Hypothalamus (tissue), 51 donors: ENCODE data around the gene ANXA2.
"Not testable (repeated sequence)": the region's sequence is repeated elsewhere in the genome, so short reads cannot be mapped to it uniquely, and the experiment has no call there.

Experiments used
- DNase-seq, 51 donors: peaks; one replicate each; lab custom pipeline; 2025; lab: John Stamatoyannopoulos, UW

ANXA2 gene

GRCh38 chr15:60411774-60412425 lies 14.1 kb upstream of the ANXA2 start:
- no peak for DNase-seq

- not testable (repeated sequence) for DNase-seq
Observed at GRCh38 chr15:60410350-60410749, 12.6 kb upstream of the ANXA2 start.

GRCh38 chr15:60408463-60408981 lies 10.7 kb upstream of the ANXA2 start:
- DNase-seq = peak in 1 of 51 donors; percentile 19

GRCh38 chr15:60407415-60407805 lies 9.6 kb upstream of the ANXA2 start:
- DNase-seq = no peak

- no peak for DNase-seq
Observed at GRCh38 chr15:60406513-60407414, 9.0 kb upstream of the ANXA2 start.

GRCh38 chr15:60405399-60405798 lies 7.6 kb upstream of the ANXA2 start:
- no peak for DNase-seq

- DNase-seq = not testable (repeated sequence)
Observed at GRCh38 chr15:60404351-60404750, 6.6 kb upstream of the ANXA2 start.

- DNase-seq = no peak
Observed at GRCh38 chr15:60400944-60401343, 3.2 kb upstream of the ANXA2 start.

GRCh38 chr15:60399931-60400330 lies 2.1 kb upstream of the ANXA2 start:
- no peak for DNase-seq

- DNase-seq = no peak
Observed at GRCh38 chr15:60399246-60399915, 1.6 kb upstream of the ANXA2 start.

- peak in 3 of 51 donors; percentile 5 to 13 (median 11) for DNase-seq
Observed at GRCh38 chr15:60396958-60397771, 621 bp downstream of the ANXA2 start.

GRCh38 chr15:60396560-60396957 lies 1.2 kb downstream of the ANXA2 start:
- DNase-seq = no peak

- DNase-seq = no peak
Observed at GRCh38 chr15:60396100-60396499, 1.7 kb downstream of the ANXA2 start.

GRCh38 chr15:60395276-60396011 lies 2.3 kb downstream of the ANXA2 start:
- DNase-seq = no peak

- no peak for DNase-seq
Observed at GRCh38 chr15:60394689-60395097, 3.1 kb downstream of the ANXA2 start.

- peak in 9 of 51 donors; percentile 15 to 79 (median 34) for DNase-seq
Observed at GRCh38 chr15:60392986-60393790, 4.6 kb downstream of the ANXA2 start.

- no peak for DNase-seq
Observed at GRCh38 chr15:60392601-60392985, 5.2 kb downstream of the ANXA2 start.

GRCh38 chr15:60391722-60392315 lies 6.0 kb downstream of the ANXA2 start:
- no peak for DNase-seq
